ENCODE data around the gene P2RY12. TPM values are rescaled to one million over a fixed set of nuclear protein-coding genes. Genes with fewer than 3 reads are reported as not detected.

The P2RY12 gene
- total and polyA plus RNA-seq, 2 donors (not counting 3 experiments of a cell fraction or from before 2014, with no cell fraction given) = not detected

DNA sequence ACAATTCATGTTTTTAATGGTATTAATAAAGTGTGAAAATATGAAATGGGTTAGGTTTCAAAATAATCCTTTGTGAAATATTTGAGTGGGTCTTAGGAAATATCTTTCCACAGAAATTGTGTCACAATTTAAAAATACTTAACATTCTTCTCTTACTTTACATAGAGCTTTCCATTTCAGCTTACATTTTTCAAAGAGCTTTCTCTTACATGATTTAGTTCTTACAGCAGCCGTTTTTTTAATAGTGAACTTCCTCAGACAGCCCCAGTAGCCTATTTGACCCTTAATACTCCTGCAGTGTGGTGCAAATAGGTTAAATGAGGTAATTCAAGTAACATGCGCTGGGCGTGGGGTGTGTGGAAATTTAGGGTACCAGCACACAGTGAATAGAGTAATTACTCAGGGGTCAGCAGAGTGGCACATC, 21.8 kb downstream of the P2RY12 start:
- no peaks in the 10 kb centered on the region for H3K27me3 ChIP-seq (ENCODE audit: control insufficient read depth in 2 of 2, insufficient read depth in 2 of 2, low read length in 2 of 2)
- DNase-seq (ENCODE audit: low read depth, low spot score) (no peak), FAIRE-seq (no peak)
- H2AFZ ChIP-seq (ENCODE audit: low read depth, low read length) = no peak overlapping the region
- H3K36me3 ChIP-seq (ENCODE audit: control insufficient read depth in 2 of 2, extremely low read depth in 1 of 2, insufficient read depth in 2 of 2, low read length in 2 of 2) = no peaks in the 10 kb centered on the region
- H3K4me3 ChIP-seq (replicated peaks in 1 of 3; ENCODE audit: insufficient read depth in 1 of 3, low read depth in 1 of 3, low read length in 3 of 3) = no peak overlapping the region
- no peak overlapping the region for H3K9ac ChIP-seq (replicated peaks; ENCODE audit: extremely low read depth, insufficient read depth, low read length)
- no peak overlapping the region for H3K27ac ChIP-seq (ENCODE audit: insufficient read depth, low read depth, low read length)
- no peaks in the 10 kb centered on the region for H3K9me1 ChIP-seq (replicated peaks; ENCODE audit: control insufficient read depth, extremely low read depth, insufficient read depth, low read length)
- ChIA-PET CTCF (no interaction called here), POLR2A (no interaction called here)
- intact Hi-C loops (cut with micrococcal nuclease) (no loop called here), dilution Hi-C loops (cut with MboI; ENCODE audit: extremely low pct_ligation_motif_present, low sequenced_read_pairs) (no loop called here)
- no TSS peak for BruUV-seq (replicated peaks)
- H3K4me2 ChIP-seq (ENCODE audit: insufficient read depth, low read length) = no peak overlapping the region
- H4K20me1 ChIP-seq (replicated peaks; ENCODE audit: control insufficient read depth, extremely low read depth, insufficient read depth, low read length) = no peaks in the 10 kb centered on the region
- no peaks in the 10 kb centered on the region for H3K4me1 ChIP-seq (ENCODE audit: control insufficient read depth, extremely low read depth, insufficient read depth, low read length)
- H3K79me2 ChIP-seq (ENCODE audit: control insufficient read depth, insufficient read depth, low read length) = no peaks in the 10 kb centered on the region
- no peak for TF ChIP-seq FOS (IDR thresholded peaks at IDR 0.05; ENCODE audit: borderline replicate concordance, insufficient read depth, low read length)
- TF ChIP-seq GATA2 (IDR thresholded peaks at IDR 0.05; ENCODE audit: insufficient read depth, insufficient read length, low read depth, low read length) = no peak
- no peak for TF ChIP-seq JUN (IDR thresholded peaks at IDR 0.05; ENCODE audit: borderline replicate concordance, insufficient read depth, insufficient read length, low read depth)
- TF ChIP-seq, protein P1, sequence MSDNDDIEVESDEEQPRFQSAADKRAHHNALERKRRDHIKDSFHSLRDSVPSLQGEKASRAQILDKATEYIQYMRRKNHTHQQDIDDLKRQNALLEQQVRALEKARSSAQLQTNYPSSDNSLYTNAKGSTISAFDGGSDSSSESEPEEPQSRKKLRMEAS (IDR thresholded peaks at IDR 0.05; ENCODE audit: insufficient read depth, insufficient read length) = no peak
- no peak for TF ChIP-seq MYC (IDR thresholded peaks at IDR 0.05; ENCODE audit: low read depth, low read length)
- no peak for TF ChIP-seq POLR2A (IDR thresholded peaks at IDR 0.05; ENCODE audit: low read depth, low read length)
- no peak for TF ChIP-seq EZH2 (IDR thresholded peaks at IDR 0.05; ENCODE audit: borderline replicate concordance, low read depth, low read length, severe bottlenecking)
- no peak for TF ChIP-seq CTCF (IDR thresholded peaks at IDR 0.05; ENCODE audit: extremely low read depth in 1 of 2, insufficient read depth in 1 of 2, low read depth in 1 of 2, low read length in 2 of 2)
- TF ChIP-seq POLR2AphosphoS5 (IDR thresholded peaks at IDR 0.05; ENCODE audit: insufficient read depth, low read depth, low read length) = no peak
- H3K9me3 ChIP-seq (replicated peaks; ENCODE audit: control insufficient read depth, insufficient read depth, low read length) = no peaks in the 10 kb centered on the region
